GM23338 (cell line): ENCODE data around the gene KCNT1. TPM values are rescaled to one million over a fixed set of nuclear protein-coding genes. Genes with fewer than 3 reads are reported as not detected.

Experiments used
- ATAC-seq: fragments of 200-7000 bp; cut with Tn5 transposase; 3 replicates; pipeline ENCODE4 v1.9.1; 2020
- DNase-seq: peaks from one replicate; pipeline ENCODE4 v3.0.0-alpha.2; 2015; ENCODE audit warnings: low spot score
- H2AFZ ChIP-seq: fragments of 200-600 bp; sonication (generic); 2 replicates; pipeline ENCODE4 v1.8.0; 2016; ENCODE audit warnings: antibody characterized with exemption, mild to moderate bottlenecking, moderate library complexity
- H3F3A ChIP-seq: fragments of 200-600 bp; sonication (generic); replicated peaks from 2 replicates; pipeline ENCODE4 v1.8.0; 2017; ENCODE audit warnings: antibody characterized with exemption, mixed run types, low read depth
- H3K27ac ChIP-seq: fragments of 200-600 bp; sonication (generic); 2 replicates; pipeline ENCODE4 v1.6.1; 2016; ENCODE audit warnings: low read depth
- H3K27me3 ChIP-seq: fragments of 200-600 bp; sonication (generic); 2 replicates; pipeline ENCODE4 v1.8.0; 2016; ENCODE audit warnings: mild to moderate bottlenecking, mixed run types, moderate library complexity; ENCODE audit not compliant: insufficient read depth
- H3K36me3 ChIP-seq: fragments of 200-600 bp; sonication (generic); 2 replicates; pipeline ENCODE4 v1.8.0; 2016; ENCODE audit warnings: mild to moderate bottlenecking; ENCODE audit not compliant: insufficient read depth
- H3K4me1 ChIP-seq: fragments of 200-600 bp; sonication (generic); 2 replicates; pipeline ENCODE4 v1.8.0; 2016; ENCODE audit warnings: mild to moderate bottlenecking, moderate library complexity; ENCODE audit not compliant: insufficient read depth
- H3K4me2 ChIP-seq: fragments of 200-600 bp; sonication (generic); 2 replicates; pipeline ENCODE4 v1.7.1; 2017; ENCODE audit warnings: mixed run types
- H3K4me3 ChIP-seq: fragments of 200-600 bp; sonication (generic); 2 replicates; pipeline ENCODE4 v1.6.1; 2016; ENCODE audit warnings: mixed run types
- H3K79me2 ChIP-seq: fragments of 200-600 bp; sonication (generic); replicated peaks from 2 replicates; pipeline ENCODE4 v1.8.0; 2017; ENCODE audit warnings: mild to moderate bottlenecking; ENCODE audit not compliant: insufficient read depth
- H3K9me2 ChIP-seq: fragments of 200-600 bp; sonication (generic); 2 replicates; pipeline ENCODE4 v1.8.0; 2017; ENCODE audit not compliant: insufficient read depth
- H4K20me1 ChIP-seq: fragments of 200-600 bp; sonication (generic); replicated peaks from 2 replicates; pipeline ENCODE4 v1.8.0; 2017; ENCODE audit warnings: mild to moderate bottlenecking; ENCODE audit not compliant: insufficient read depth
- H3K27ac Mint-ChIP-seq: 2 replicates; pipeline ENCODE4 v1.8.0; 2020; ENCODE audit warnings: inconsistent platforms, mild to moderate bottlenecking, moderate library complexity, mixed read lengths
- H3K27me3 Mint-ChIP-seq: 3 replicates; pipeline ENCODE4 v1.8.0; 2022; ENCODE audit warnings: low read depth, mild to moderate bottlenecking, moderate library complexity, mixed read lengths, inconsistent platforms; ENCODE audit not compliant: insufficient read depth, poor library complexity
- H3K36me3 Mint-ChIP-seq: 3 replicates; pipeline ENCODE4 v1.8.0; 2021; ENCODE audit warnings: low read depth, mild to moderate bottlenecking, inconsistent platforms, moderate library complexity, mixed read lengths
- H3K4me1 Mint-ChIP-seq: 3 replicates; pipeline ENCODE4 v1.8.0; 2020; ENCODE audit warnings: mild to moderate bottlenecking, inconsistent platforms, mixed read lengths
- H3K4me3 Mint-ChIP-seq: 3 replicates; pipeline ENCODE4 v1.8.0; 2021; ENCODE audit warnings: moderate library complexity, mild to moderate bottlenecking, inconsistent platforms, mixed read lengths
- H3K9me3 Mint-ChIP-seq: 3 replicates; pipeline ENCODE4 v1.8.0; 2020; ENCODE audit warnings: moderate library complexity, mild to moderate bottlenecking, inconsistent platforms, mixed read lengths
- CTCF ChIP-seq, 2 experiments: fragments of 200-600 bp in 1 of 2; sonication (generic) in 1 of 2; conservative IDR thresholded peaks; 2 replicates each; pipeline versions ENCODE4 v1.5.1 to v1.6.1; 2016 to 2017; ENCODE audit warnings: antibody characterized with exemption in 2 of 2, low read depth in 2 of 2, mild to moderate bottlenecking in 2 of 2, moderate library complexity in 1 of 2
- ETS1 ChIP-seq: IDR thresholded peaks from 2 replicates; pipeline ENCODE4 v1.6.1; 2016; ENCODE audit warnings: antibody characterized with exemption
- JUNB ChIP-seq: IDR thresholded peaks from one replicate; pipeline ENCODE4 v1.6.1; 2016; ENCODE audit warnings: antibody characterized with exemption; ENCODE audit not compliant: unreplicated experiment
- POLR2AphosphoS5 ChIP-seq: IDR thresholded peaks from 2 replicates; pipeline ENCODE4 v1.6.1; 2016; ENCODE audit warnings: antibody characterized with exemption, low read depth
- REST ChIP-seq: IDR thresholded peaks from one replicate; pipeline ENCODE4 v1.6.1; 2018; ENCODE audit warnings: antibody characterized with exemption; ENCODE audit not compliant: unreplicated experiment
- ZNF114 ChIP-seq: fragments of 250-450 bp; sonication (Bioruptor Pico); IDR thresholded peaks from 2 replicates; pipeline ENCODE4 v1.5.0; 2020; ENCODE audit warnings: mild to moderate bottlenecking, moderate library complexity
- ZNF331 ChIP-seq: fragments of 250-450 bp; sonication (Bioruptor Pico); IDR thresholded peaks from 2 replicates; pipeline ENCODE4 v1.5.0; 2020; ENCODE audit warnings: low read depth, mild to moderate bottlenecking, moderate library complexity
- ZNF462 ChIP-seq: fragments of 250-450 bp; sonication (Bioruptor Pico); IDR thresholded peaks from 2 replicates; pipeline ENCODE4 v1.5.0; 2020; ENCODE audit warnings: mild to moderate bottlenecking, moderate library complexity
- polyA plus RNA-seq: library from polyadenylated mRNA; unstranded; fragments of >200 nt; fragmentation: Nextera tagmentation; extraction: Ambion mirVana; gene quantifications from 2 replicates; pipeline ENCODE4 v1.2.1, GENCODE V29; 2016
- total RNA-seq: library from RNA; depleted of rRNA; stranded (reverse); fragments of >200 nt; shearing (Covaris generic); gene quantifications from 2 replicates; pipeline ENCODE4 v1.2.3, GENCODE V29; 2014

Gene KCNT1
- total and polyA plus RNA-seq, 2 experiments from 2014 or later, result 0.05 to 0.28 TPM

GRCh38 chr9:135833864-135834263, 131.9 kb downstream of the KCNT1 start (continued):
- TF ChIP-seq ZNF114 (CRISPR knock-in tag) (no peak), ETS1 (no peak), POLR2AphosphoS5 (no peak), ZNF462 (no peak)

- Histone ChIP-seq H4K20me1 (peaks cover 37% of the 10 kb centered on the region), H3K27ac (no peak overlapping the region), H3K4me3 (no peak overlapping the region), H3K27me3 (no peaks in the 10 kb centered on the region), H3K9me2 (no peaks in the 10 kb centered on the region), H3K79me2 (peaks cover 86% of the 10 kb centered on the region), H3K36me3 (no peaks in the 10 kb centered on the region), H2AFZ (no peak overlapping the region), H3K4me2 (no peak overlapping the region), H3F3A (no peaks in the 10 kb centered on the region), H3K4me1 (peaks cover 4% of the 10 kb centered on the region; the same call in 1 of the 2 replicates)
- no peaks in the 10 kb centered on the region for H3K9me3 Mint-ChIP-seq
- DNase-seq, result no peak
- peaks cover under 1% of the 10 kb centered on the region; the same call in 2 of the 3 replicates for H3K4me1 Mint-ChIP-seq
- H3K4me3 Mint-ChIP-seq, result no peak overlapping the region
- no peaks in the 10 kb centered on the region; the same call in 2 of the 3 replicates for H3K36me3 Mint-ChIP-seq
- ATAC-seq, result peak; percentile 71
- no peak for TF ChIP-seq ZNF331 (CRISPR knock-in tag)
- TF ChIP-seq ZNF114 (CRISPR knock-in tag), result no peak
- TF ChIP-seq ETS1, result no peak
- peak in 1 of 2 experiments; percentile 29; a peak in 2 of 4 replicates for TF ChIP-seq CTCF (conservative IDR thresholded peaks at IDR 0.05; ENCODE audit: low read depth in 2 of 2)
- TF ChIP-seq JUNB, result no peak
- no peak for TF ChIP-seq REST
- H3K27me3 Mint-ChIP-seq, result no peaks in the 10 kb centered on the region
- no peak overlapping the region for H3K27ac Mint-ChIP-seq
These were observed 133.1 kb downstream of the KCNT1 start for GRCh38 chr9:135835131-135835530.
